Uterus (tissue), 2 donors: ENCODE data around the gene TMEM178B.

ENCODE experiments used
- CTCF ChIP-seq, 4 experiments: fragments of 200-600 bp in 2 of 4; fragments of 450-650 bp in 2 of 4; sonication (generic) in 2 of 4; IDR thresholded peaks; one replicate each; pipeline ENCODE4 v1.5.1; 2016 to 2019; ENCODE audit warnings: antibody characterized with exemption in 4 of 4, mild to moderate bottlenecking in 2 of 4, moderate library complexity in 1 of 4
- POLR2A ChIP-seq, 2 donors: fragments of 450-650 bp; IDR thresholded peaks; one replicate each; pipeline ENCODE4 v1.6.1; 2016; ENCODE audit warnings: antibody characterized with exemption in 2 of 2, mild to moderate bottlenecking in 1 of 2, moderate library complexity in 1 of 2

- TF ChIP-seq CTCF (IDR thresholded peaks at IDR 0.05) (no peak), POLR2A (IDR thresholded peaks at IDR 0.05) (no peak)
Measured at GRCh38 chr7:141444961-141445360, 371.1 kb downstream of the TMEM178B start.
